OCI-LY1 (cell line): ENCODE measurements around the gene ADAM17.

ENCODE experiments used
- CTCF ChIP-seq: fragments of 200-600 bp; sonication (generic), shearing (Covaris generic); IDR thresholded peaks from 2 replicates; pipeline ENCODE4 v1.5.1; 2017; ENCODE audit warnings: mild to moderate bottlenecking, antibody characterized with exemption, low read length, moderate library complexity, mixed read lengths
- EZH2 ChIP-seq: fragments of 200-600 bp; sonication (generic), shearing (Covaris generic); IDR thresholded peaks from 2 replicates; pipeline ENCODE4 v1.8.0; 2017; ENCODE audit warnings: borderline replicate concordance, mixed run types, mild to moderate bottlenecking, antibody characterized with exemption, low read length, moderate library complexity, mixed read lengths

- no peak for TF ChIP-seq EZH2
- TF ChIP-seq CTCF: no peak
Observed at GRCh38 chr2:9490789-9491188, 64.8 kb downstream of the ADAM17 start.
